HepG2 (cell line): ENCODE results near the gene PLLP. TPM values are rescaled to one million over a fixed set of nuclear protein-coding genes. Genes with fewer than 3 reads are reported as not detected.
A peak's percentile ranks its signal among the peaks of the same experiment; 100 is the strongest.

Source experiments
- ATAC-seq: fragments of 200-7000 bp; cut with Tn5 transposase; 3 replicates; pipeline ENCODE4 v1.9.1; 2020; ENCODE audit warnings: mild to moderate bottlenecking, moderate library complexity
- BruUV-seq: library from RNA; stranded (reverse); fragments of 400-500 nt; replicated peaks from 2 replicates; lab custom pipeline; 2021; lab: Mats Ljungman, UMichigan
- CTCF ChIA-PET: fragments of 300-600 bp; formaldehyde crosslinking; extraction: SDS; loops from one replicate; lab custom pipeline; 2021; ENCODE audit warnings: low total read pairs, inconsistent platforms, low intra/inter-chr PET ratio; lab: Yijun Ruan, JAX
- POLR2A ChIA-PET: fragments of 350-600 bp; sonication (Branson Sonifier 250); formaldehyde crosslinking; loops from one replicate; lab custom pipeline; 2020; ENCODE audit warnings: antibody characterized with exemption, inconsistent platforms; lab: Yijun Ruan, JAX
- DNase-seq: peaks from one replicate; pipeline ENCODE4 v3.0.0-alpha.2; 2015; ENCODE audit warnings: low spot score
- FAIRE-seq: peaks from 3 replicates; lab custom pipeline; 2011; peaks lifted over from hg19 to GRCh38; lab: Jason Lieb, UNC
- H2AFZ ChIP-seq: one replicate; pipeline ENCODE4 v1.6.1; 2011; ENCODE audit warnings: low read length, inconsistent platforms
- H3K27ac ChIP-seq: fragments of 300-600 bp; 3 replicates; pipeline ENCODE4 v1.8.0; 2011; ENCODE audit warnings: mixed run types, mild to moderate bottlenecking, mixed read lengths, low read length, inconsistent platforms; ENCODE audit not compliant: insufficient read depth; ENCODE audit errors: extremely low read length
- H3K27me3 ChIP-seq, 2 experiments: fragments of 200-600 bp in 1 of 2; 2 replicates in 1 of 2; 3 replicates in 1 of 2; pipeline versions ENCODE4 v1.6.0 to v1.8.0; 2011; ENCODE audit warnings: low read length in 2 of 2, mild to moderate bottlenecking in 2 of 2, moderate library complexity in 2 of 2, inconsistent platforms in 1 of 2; ENCODE audit not compliant: insufficient read depth in 2 of 2, control insufficient read depth in 1 of 2
- H3K36me3 ChIP-seq, 2 experiments: fragments of 200-600 bp in 1 of 2; replicated peaks in 1 of 2; 2 replicates in 1 of 2; 3 replicates in 1 of 2; pipeline versions ENCODE4 v1.5.1 to v1.8.0; 2011; ENCODE audit warnings: low read length in 2 of 2, inconsistent platforms in 1 of 2; ENCODE audit not compliant: insufficient read depth in 2 of 2, control insufficient read depth in 1 of 2
- H3K4me1 ChIP-seq: 2 replicates; pipeline ENCODE4 v1.5.1; 2012; ENCODE audit warnings: low read length, inconsistent platforms; ENCODE audit not compliant: insufficient read depth
- H3K4me2 ChIP-seq: 2 replicates; pipeline ENCODE4 v1.6.0; 2011; ENCODE audit warnings: low read depth, low read length, inconsistent platforms
- H3K4me3 ChIP-seq, 3 experiments: fragments of 200-600 bp in 1 of 3; sonication (generic), shearing (Covaris generic) in 1 of 3; replicated peaks in 1 of 3; 2 replicates each; pipeline ENCODE4 v1.5.1; 2011 to 2016; ENCODE audit warnings: low read length in 3 of 3, inconsistent platforms in 2 of 3, low read depth in 2 of 3, mild to moderate bottlenecking in 2 of 3, control low read depth in 1 of 3, mixed read lengths in 1 of 3; ENCODE audit not compliant: insufficient read depth in 1 of 3
- H3K79me2 ChIP-seq: one replicate; pipeline ENCODE4 v1.6.1; 2011; ENCODE audit warnings: low read length, inconsistent platforms; ENCODE audit not compliant: insufficient read depth
- H3K9ac ChIP-seq: 2 replicates; pipeline ENCODE4 v1.6.0; 2011; ENCODE audit warnings: mild to moderate bottlenecking, low read depth, low read length, inconsistent platforms; ENCODE audit not compliant: insufficient read depth
- H3K9me3 ChIP-seq: 2 replicates; pipeline ENCODE4 v1.5.1; 2012; ENCODE audit warnings: mild to moderate bottlenecking, low read length
- H4K20me1 ChIP-seq: 2 replicates; pipeline ENCODE4 v1.6.0; 2011; ENCODE audit warnings: inconsistent platforms, mild to moderate bottlenecking, low read length, moderate library complexity; ENCODE audit not compliant: insufficient read depth
- AGO1 ChIP-seq: fragments of 200-400 bp; formaldehyde crosslinking; IDR thresholded peaks from 2 replicates; pipeline ENCODE4 v1.6.1; 2017; ENCODE audit warnings: mild to moderate bottlenecking, low read depth, low read length, moderate library complexity; ENCODE audit not compliant: poor library complexity, severe bottlenecking
- ESRRA ChIP-seq: sonication (generic); formaldehyde crosslinking; IDR thresholded peaks from 2 replicates; pipeline ENCODE4 v1.5.1; 2020; ENCODE audit warnings: mild to moderate bottlenecking, low read depth, missing genetic modification reagents
- KMT2A ChIP-seq: sonication (generic); formaldehyde crosslinking; IDR thresholded peaks from 2 replicates; pipeline ENCODE4 v1.4.0; 2020; ENCODE audit warnings: missing genetic modification reagents
- MAFF ChIP-seq: IDR thresholded peaks from 2 replicates; pipeline ENCODE4 v1.6.1; 2011; ENCODE audit warnings: low read depth, low read length, improper control_type of control experiment
- NCOR1 ChIP-seq: fragments of 200-600 bp; sonication (generic); IDR thresholded peaks from 2 replicates; pipeline ENCODE4 v1.7.0; 2017; ENCODE audit warnings: antibody characterized with exemption, low read length, borderline replicate concordance
- PTBP1 ChIP-seq: fragments of 200-400 bp; formaldehyde crosslinking; IDR thresholded peaks from 2 replicates; pipeline ENCODE4 v1.6.1; 2018; ENCODE audit warnings: low read length, low read depth; ENCODE audit not compliant: poor library complexity, severe bottlenecking
- SAP130 ChIP-seq: IDR thresholded peaks from 2 replicates; pipeline ENCODE4 v1.6.1; 2016; ENCODE audit warnings: low read depth
- SRSF9 ChIP-seq: fragments of 200-400 bp; formaldehyde crosslinking; IDR thresholded peaks from 2 replicates; pipeline ENCODE4 v1.6.1; 2018; ENCODE audit warnings: borderline replicate concordance, mild to moderate bottlenecking, low read depth, low read length; ENCODE audit not compliant: insufficient read depth, poor library complexity, severe bottlenecking
- ZFP82 ChIP-seq: sonication (generic); formaldehyde crosslinking; IDR thresholded peaks from 2 replicates; pipeline ENCODE4 v1.5.1; 2020; ENCODE audit warnings: mild to moderate bottlenecking, missing genetic modification reagents, borderline replicate concordance
- ZNF354B ChIP-seq: sonication (generic); formaldehyde crosslinking; IDR thresholded peaks from 2 replicates; pipeline ENCODE4 v1.8.0; 2022; ENCODE audit warnings: mild to moderate bottlenecking, missing genetic modification reagents
- ZNF484 ChIP-seq: sonication (generic); formaldehyde crosslinking; IDR thresholded peaks from 2 replicates; pipeline ENCODE4 v1.5.1; 2020; ENCODE audit warnings: mild to moderate bottlenecking, low read depth, missing genetic modification reagents, borderline replicate concordance
- ZNF552 ChIP-seq: sonication (generic); formaldehyde crosslinking; IDR thresholded peaks from 2 replicates; pipeline ENCODE4 v1.9.0; 2022; ENCODE audit warnings: missing genetic modification reagents, mild to moderate bottlenecking, borderline replicate concordance
- ZNF678 ChIP-seq: sonication (generic); formaldehyde crosslinking; IDR thresholded peaks from 2 replicates; pipeline ENCODE4 v1.4.0; 2020; ENCODE audit warnings: mild to moderate bottlenecking, missing genetic modification reagents
- ZNF703 ChIP-seq: sonication (generic); formaldehyde crosslinking; IDR thresholded peaks from 2 replicates; pipeline ENCODE4 v1.5.1; 2020; ENCODE audit warnings: missing genetic modification reagents, mild to moderate bottlenecking, moderate library complexity, borderline replicate concordance
- ZSCAN30 ChIP-seq: sonication (generic); formaldehyde crosslinking; IDR thresholded peaks from 2 replicates; pipeline ENCODE4 v1.5.0; 2020; ENCODE audit warnings: mild to moderate bottlenecking, missing genetic modification reagents
- WGBS: methylation state at CpG from one replicate; pipeline ENCODE4 v1.1.6; 2017; ENCODE audit warnings: low lambda C conversion rate; 5-methylcytosine and 5-hydroxymethylcytosine counted together
- in situ Hi-C: cut with HindIII; loops from 2 replicates; pipeline ENCODE4 v1.10.0; 2017; ENCODE audit warnings: low pct_unique_long_range_greater_than_20kb; ENCODE audit not compliant: extremely low pct_ligation_motif_present
- intact Hi-C: fragments of 100-400 bp; cut with micrococcal nuclease; formaldehyde crosslinking; loops from one replicate; pipeline ENCODE4 v1.10.0; 2022; ENCODE audit not compliant: unreplicated experiment
- polyA plus RNA-seq, 8 experiments: library from polyadenylated mRNA; depleted of rRNA in 3 of 8; stranded (reverse) in 7 of 8; unstranded in 1 of 8; fragments of >200 nt; fragmentation: Illumina TruSeq in 4 of 8; extraction: Trizol in 4 of 8; gene quantifications; 2 replicates each; pipeline versions ENCODE4 v1.2.1 to v1.2.3, GENCODE V29; 2011 to 2016; ENCODE audit warnings: low read depth in 4 of 8, missing spikeins in 1 of 8, mixed read lengths in 1 of 8; ENCODE audit not compliant: insufficient read depth in 1 of 8
- total RNA-seq, 5 experiments: library from RNA; depleted of rRNA; stranded (reverse); fragments of >200 nt; fragmentation: Illumina TruSeq; extraction: Trizol; gene quantifications; 2 replicates each; pipeline ENCODE4 v1.2.3, GENCODE V29; 2016; ENCODE audit warnings: low read depth in 1 of 5
- TF ChIP-seq, protein P1 (sequence below): IDR thresholded peaks from 2 replicates; pipeline ENCODE4 v1.6.1; 2016
- TF ChIP-seq, protein P2 (sequence below): sonication (generic); formaldehyde crosslinking; IDR thresholded peaks from 2 replicates; pipeline ENCODE4 v1.4.0; 2020; ENCODE audit warnings: low read depth, mild to moderate bottlenecking, missing genetic modification reagents
- TF ChIP-seq, protein P3 (sequence below): sonication (generic); formaldehyde crosslinking; IDR thresholded peaks from 2 replicates; pipeline ENCODE4 v1.4.0; 2020; ENCODE audit warnings: missing genetic modification reagents
- TF ChIP-seq, protein P4 (sequence below): sonication (generic); formaldehyde crosslinking; IDR thresholded peaks from 2 replicates; pipeline ENCODE4 v1.5.1; 2020; ENCODE audit warnings: missing genetic modification reagents, mild to moderate bottlenecking, borderline replicate concordance

PLLP gene
- total and polyA plus RNA-seq, 2 of the 13 experiments (the other 11 are each of a cell fraction or from before 2014, with no cell fraction given) = 60.6 to 127 TPM

DNA sequence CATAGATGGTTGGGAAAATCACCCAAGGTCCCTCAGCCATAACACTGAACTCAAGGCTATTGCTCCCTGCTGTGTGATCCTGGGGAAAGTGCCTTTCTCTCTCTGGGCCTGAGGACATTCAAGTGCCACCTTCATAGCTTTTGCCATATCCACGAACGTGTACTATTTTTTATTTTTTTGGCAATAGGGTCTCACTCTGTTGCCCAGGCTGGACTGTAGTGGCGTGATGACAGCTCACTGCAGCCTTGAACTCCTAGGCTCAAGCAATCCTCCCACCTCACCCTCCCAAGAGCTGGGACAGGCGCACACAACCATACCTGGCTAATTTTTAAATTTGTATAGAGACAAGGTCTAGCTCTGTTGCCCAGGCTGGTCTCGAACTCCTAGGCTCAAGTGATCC, 10.6 kb downstream of the PLLP start:
- H2AFZ ChIP-seq = no peak overlapping the region
- POLR2A ChIA-PET = no interaction called here
- CTCF ChIA-PET = no interaction called here
- H3K4me2 ChIP-seq = no peak overlapping the region
- peaks cover 100% of the 10 kb centered on the region for H3K4me1 ChIP-seq
- ATAC-seq (no peak), DNase-seq (no peak), FAIRE-seq (no peak)
- peaks cover 11% of the 10 kb centered on the region; the same call in 1 of the 2 replicates for H4K20me1 ChIP-seq
- H3K4me3 ChIP-seq = no peak overlapping the region
- 86% methylated on average over 5 of the region's 5 CpGs for WGBS
- no peaks in the 10 kb centered on the region for H3K27me3 ChIP-seq
- BruUV-seq = no TSS peak
- H3K36me3 ChIP-seq = peaks cover 3 to 7% of the 10 kb centered on the region in 2 experiments; a peak in 2 of 5 replicates
- no peaks in the 10 kb centered on the region for H3K9me3 ChIP-seq
- peak overlapping the region; percentile 11 for H3K27ac ChIP-seq
- in situ Hi-C loops (no loop called here), intact Hi-C loops (no loop called here)
- peaks cover 45% of the 10 kb centered on the region for H3K79me2 ChIP-seq
- H3K9ac ChIP-seq = no peak overlapping the region
- no peak for TF ChIP-seq ZNF354B (CRISPR knock-in tag)
- no peak for TF ChIP-seq ZSCAN30 (CRISPR knock-in tag)
- no peak for TF ChIP-seq SRSF9
- TF ChIP-seq PTBP1 = no peak
- TF ChIP-seq, protein P1, sequence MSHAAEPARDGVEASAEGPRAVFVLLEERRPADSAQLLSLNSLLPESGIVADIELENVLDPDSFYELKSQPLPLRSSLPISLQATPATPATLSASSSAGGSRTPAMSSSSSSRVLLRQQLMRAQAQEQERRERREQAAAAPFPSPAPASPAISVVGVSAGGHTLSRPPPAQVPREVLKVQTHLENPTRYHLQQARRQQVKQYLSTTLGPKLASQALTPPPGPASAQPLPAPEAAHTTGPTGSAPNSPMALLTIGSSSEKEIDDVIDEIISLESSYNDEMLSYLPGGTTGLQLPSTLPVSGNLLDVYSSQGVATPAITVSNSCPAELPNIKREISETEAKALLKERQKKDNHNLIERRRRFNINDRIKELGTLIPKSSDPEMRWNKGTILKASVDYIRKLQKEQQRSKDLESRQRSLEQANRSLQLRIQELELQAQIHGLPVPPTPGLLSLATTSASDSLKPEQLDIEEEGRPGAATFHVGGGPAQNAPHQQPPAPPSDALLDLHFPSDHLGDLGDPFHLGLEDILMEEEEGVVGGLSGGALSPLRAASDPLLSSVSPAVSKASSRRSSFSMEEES (CRISPR knock-in tag) = no peak
- TF ChIP-seq ZNF678 (CRISPR knock-in tag) = no peak
- TF ChIP-seq ZFP82 (CRISPR knock-in tag) = peak; percentile 63; the same call in 1 of the 2 replicates
- TF ChIP-seq ZNF552 (CRISPR knock-in tag) = 0 out of 2 replicates have a peak, but pooled peaks have one; percentile 2
- no peak for TF ChIP-seq ESRRA
- no peak for TF ChIP-seq AGO1
- TF ChIP-seq, protein P2, sequence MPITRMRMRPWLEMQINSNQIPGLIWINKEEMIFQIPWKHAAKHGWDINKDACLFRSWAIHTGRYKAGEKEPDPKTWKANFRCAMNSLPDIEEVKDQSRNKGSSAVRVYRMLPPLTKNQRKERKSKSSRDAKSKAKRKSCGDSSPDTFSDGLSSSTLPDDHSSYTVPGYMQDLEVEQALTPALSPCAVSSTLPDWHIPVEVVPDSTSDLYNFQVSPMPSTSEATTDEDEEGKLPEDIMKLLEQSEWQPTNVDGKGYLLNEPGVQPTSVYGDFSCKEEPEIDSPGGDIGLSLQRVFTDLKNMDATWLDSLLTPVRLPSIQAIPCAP (CRISPR knock-in tag) = no peak
- no peak for TF ChIP-seq ZNF484 (CRISPR knock-in tag)
- TF ChIP-seq, protein P3, sequence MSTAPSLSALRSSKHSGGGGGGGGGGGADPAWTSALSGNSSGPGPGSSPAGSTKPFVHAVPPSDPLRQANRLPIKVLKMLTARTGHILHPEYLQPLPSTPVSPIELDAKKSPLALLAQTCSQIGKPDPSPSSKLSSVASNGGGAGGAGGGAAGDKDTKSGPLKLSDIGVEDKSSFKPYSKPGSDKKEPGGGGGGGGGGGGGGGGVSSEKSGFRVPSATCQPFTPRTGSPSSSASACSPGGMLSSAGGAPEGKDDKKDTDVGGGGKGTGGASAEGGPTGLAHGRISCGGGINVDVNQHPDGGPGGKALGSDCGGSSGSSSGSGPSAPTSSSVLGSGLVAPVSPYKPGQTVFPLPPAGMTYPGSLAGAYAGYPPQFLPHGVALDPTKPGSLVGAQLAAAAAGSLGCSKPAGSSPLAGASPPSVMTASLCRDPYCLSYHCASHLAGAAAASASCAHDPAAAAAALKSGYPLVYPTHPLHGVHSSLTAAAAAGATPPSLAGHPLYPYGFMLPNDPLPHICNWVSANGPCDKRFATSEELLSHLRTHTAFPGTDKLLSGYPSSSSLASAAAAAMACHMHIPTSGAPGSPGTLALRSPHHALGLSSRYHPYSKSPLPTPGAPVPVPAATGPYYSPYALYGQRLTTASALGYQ (CRISPR knock-in tag) = no peak
- no peak for TF ChIP-seq KMT2A (CRISPR knock-in tag)
- no peak for TF ChIP-seq NCOR1
- no peak for TF ChIP-seq ZNF703
- 0 out of 2 replicates have a peak, but pooled peaks have one; percentile 23 for TF ChIP-seq SAP130 (CRISPR knock-in tag)
- TF ChIP-seq MAFF = no peak
- TF ChIP-seq, protein P4, sequence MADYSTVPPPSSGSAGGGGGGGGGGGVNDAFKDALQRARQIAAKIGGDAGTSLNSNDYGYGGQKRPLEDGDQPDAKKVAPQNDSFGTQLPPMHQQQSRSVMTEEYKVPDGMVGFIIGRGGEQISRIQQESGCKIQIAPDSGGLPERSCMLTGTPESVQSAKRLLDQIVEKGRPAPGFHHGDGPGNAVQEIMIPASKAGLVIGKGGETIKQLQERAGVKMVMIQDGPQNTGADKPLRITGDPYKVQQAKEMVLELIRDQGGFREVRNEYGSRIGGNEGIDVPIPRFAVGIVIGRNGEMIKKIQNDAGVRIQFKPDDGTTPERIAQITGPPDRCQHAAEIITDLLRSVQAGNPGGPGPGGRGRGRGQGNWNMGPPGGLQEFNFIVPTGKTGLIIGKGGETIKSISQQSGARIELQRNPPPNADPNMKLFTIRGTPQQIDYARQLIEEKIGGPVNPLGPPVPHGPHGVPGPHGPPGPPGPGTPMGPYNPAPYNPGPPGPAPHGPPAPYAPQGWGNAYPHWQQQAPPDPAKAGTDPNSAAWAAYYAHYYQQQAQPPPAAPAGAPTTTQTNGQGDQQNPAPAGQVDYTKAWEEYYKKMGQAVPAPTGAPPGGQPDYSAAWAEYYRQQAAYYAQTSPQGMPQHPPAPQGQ (CRISPR knock-in tag) = no peak
